Natural killer cell (primary cell): ENCODE results near the gene HUS1B. TPM values are rescaled to one million over a fixed set of nuclear protein-coding genes. Genes with fewer than 3 reads are reported as not detected.

Experiments used
- ATAC-seq, 3 donors: fragments of 150-1000 bp in 2 of 3; fragments of 200-7000 bp in 1 of 3; cut with Tn5 transposase; 1 replicate in 1 of 3; 2 replicates in 2 of 3; pipeline ENCODE4 v1.10.0; 2021; ENCODE audit warnings: mild to moderate bottlenecking in 2 of 3, moderate library complexity in 2 of 3
- DNase-seq, 2 donors: peaks; one replicate each; pipeline versions ENCODE4 v3.0.0 to v3.0.0-alpha.2; 2013 to 2021; ENCODE audit warnings: mixed read lengths in 1 of 2
- H3K27ac ChIP-seq: one replicate; pipeline ENCODE4 v1.5.1; 2013; ENCODE audit warnings: mild to moderate bottlenecking, low read length
- H3K27me3 ChIP-seq: one replicate; pipeline ENCODE4 v1.6.1; 2013; ENCODE audit warnings: low read length; ENCODE audit not compliant: control insufficient read depth, insufficient read depth
- H3K36me3 ChIP-seq: one replicate; pipeline ENCODE4 v1.6.1; 2013; ENCODE audit warnings: low read length; ENCODE audit not compliant: control insufficient read depth, insufficient read depth
- H3K4me1 ChIP-seq: one replicate; pipeline ENCODE4 v1.6.1; 2013; ENCODE audit warnings: low read length; ENCODE audit not compliant: control insufficient read depth, insufficient read depth
- H3K4me3 ChIP-seq: one replicate; pipeline ENCODE4 v1.5.1; 2013; ENCODE audit warnings: low read length
- H3K9me3 ChIP-seq: one replicate; pipeline ENCODE4 v1.6.1; 2013; ENCODE audit warnings: low read length; ENCODE audit not compliant: control insufficient read depth, insufficient read depth
- H3K27ac Mint-ChIP-seq, 2 donors: one replicate each; pipeline ENCODE4 v1.8.0; 2022; ENCODE audit warnings: mild to moderate bottlenecking in 2 of 2, mixed read lengths in 2 of 2, moderate library complexity in 1 of 2
- H3K27me3 Mint-ChIP-seq, 2 donors: one replicate each; pipeline ENCODE4 v1.8.0; 2022; ENCODE audit warnings: low read depth in 2 of 2, mixed read lengths in 2 of 2
- H3K36me3 Mint-ChIP-seq: one replicate; pipeline ENCODE4 v1.8.0; 2022; ENCODE audit warnings: mixed read lengths
- H3K4me1 Mint-ChIP-seq, 2 donors: one replicate each; pipeline ENCODE4 v1.8.0; 2022; ENCODE audit warnings: mixed read lengths in 2 of 2
- H3K4me3 Mint-ChIP-seq: one replicate; pipeline ENCODE4 v1.8.0; 2022; ENCODE audit warnings: mild to moderate bottlenecking, moderate library complexity, mixed read lengths
- H3K9me3 Mint-ChIP-seq, 2 donors: one replicate each; pipeline ENCODE4 v1.8.0; 2022; ENCODE audit warnings: mixed read lengths in 2 of 2
- WGBS: methylation state at CpG from one replicate; pipeline ENCODE4 v1.1.7; 2013; ENCODE audit warnings: missing lambda C conversion rate; ENCODE audit not compliant: insufficient coverage; 5-methylcytosine and 5-hydroxymethylcytosine counted together
- intact Hi-C: fragments of 100-400 bp; cut with micrococcal nuclease; formaldehyde crosslinking; loops from one replicate; pipeline ENCODE4 v1.14.2; 2022
- total RNA-seq, 4 donors: library from RNA; stranded (reverse); fragments of 120-200 nt in 1 of 4; gene quantifications; one replicate each; pipeline versions ENCODE4 v1.2.3 to v1.2.4, GENCODE V29; 2013 to 2022
- TF ChIP-seq, protein P1 (sequence below): fragments of 200-600 bp; IDR thresholded peaks from one replicate; pipeline ENCODE4 v1.8.0; 2022; ENCODE audit warnings: antibody characterized with exemption

Gene HUS1B
- total RNA-seq, 3 donors from 2014 or later (not counting 1 experiment from before 2014, with no cell fraction given) = 1.5 to 3.4 (median 2.8) TPM

GRCh38 chr6:686497-686896 is 29.6 kb upstream of the HUS1B start:
- DNase-seq (no peak), ATAC-seq (no peak)
- WGBS = 97% methylated on average over 2 of the region's 3 CpGs
- TF ChIP-seq, protein P1, sequence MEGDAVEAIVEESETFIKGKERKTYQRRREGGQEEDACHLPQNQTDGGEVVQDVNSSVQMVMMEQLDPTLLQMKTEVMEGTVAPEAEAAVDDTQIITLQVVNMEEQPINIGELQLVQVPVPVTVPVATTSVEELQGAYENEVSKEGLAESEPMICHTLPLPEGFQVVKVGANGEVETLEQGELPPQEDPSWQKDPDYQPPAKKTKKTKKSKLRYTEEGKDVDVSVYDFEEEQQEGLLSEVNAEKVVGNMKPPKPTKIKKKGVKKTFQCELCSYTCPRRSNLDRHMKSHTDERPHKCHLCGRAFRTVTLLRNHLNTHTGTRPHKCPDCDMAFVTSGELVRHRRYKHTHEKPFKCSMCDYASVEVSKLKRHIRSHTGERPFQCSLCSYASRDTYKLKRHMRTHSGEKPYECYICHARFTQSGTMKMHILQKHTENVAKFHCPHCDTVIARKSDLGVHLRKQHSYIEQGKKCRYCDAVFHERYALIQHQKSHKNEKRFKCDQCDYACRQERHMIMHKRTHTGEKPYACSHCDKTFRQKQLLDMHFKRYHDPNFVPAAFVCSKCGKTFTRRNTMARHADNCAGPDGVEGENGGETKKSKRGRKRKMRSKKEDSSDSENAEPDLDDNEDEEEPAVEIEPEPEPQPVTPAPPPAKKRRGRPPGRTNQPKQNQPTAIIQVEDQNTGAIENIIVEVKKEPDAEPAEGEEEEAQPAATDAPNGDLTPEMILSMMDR = no peak
- Mint-ChIP-seq H3K36me3 (no peaks in the 10 kb centered on the region), H3K4me3 (no peak overlapping the region), H3K27ac (no peak overlapping the region), H3K27me3 (no peaks in the 10 kb centered on the region), H3K4me1 (peaks cover 41 to 47% of the 10 kb centered on the region in 2 donors), H3K9me3 (no peaks in the 10 kb centered on the region)
- intact Hi-C loops = no loop called here
- Histone ChIP-seq H3K4me1 (peaks cover 14% of the 10 kb centered on the region), H3K27me3 (no peaks in the 10 kb centered on the region), H3K9me3 (no peaks in the 10 kb centered on the region), H3K36me3 (peaks cover 15% of the 10 kb centered on the region), H3K4me3 (no peak overlapping the region), H3K27ac (no peak overlapping the region)

DNA sequence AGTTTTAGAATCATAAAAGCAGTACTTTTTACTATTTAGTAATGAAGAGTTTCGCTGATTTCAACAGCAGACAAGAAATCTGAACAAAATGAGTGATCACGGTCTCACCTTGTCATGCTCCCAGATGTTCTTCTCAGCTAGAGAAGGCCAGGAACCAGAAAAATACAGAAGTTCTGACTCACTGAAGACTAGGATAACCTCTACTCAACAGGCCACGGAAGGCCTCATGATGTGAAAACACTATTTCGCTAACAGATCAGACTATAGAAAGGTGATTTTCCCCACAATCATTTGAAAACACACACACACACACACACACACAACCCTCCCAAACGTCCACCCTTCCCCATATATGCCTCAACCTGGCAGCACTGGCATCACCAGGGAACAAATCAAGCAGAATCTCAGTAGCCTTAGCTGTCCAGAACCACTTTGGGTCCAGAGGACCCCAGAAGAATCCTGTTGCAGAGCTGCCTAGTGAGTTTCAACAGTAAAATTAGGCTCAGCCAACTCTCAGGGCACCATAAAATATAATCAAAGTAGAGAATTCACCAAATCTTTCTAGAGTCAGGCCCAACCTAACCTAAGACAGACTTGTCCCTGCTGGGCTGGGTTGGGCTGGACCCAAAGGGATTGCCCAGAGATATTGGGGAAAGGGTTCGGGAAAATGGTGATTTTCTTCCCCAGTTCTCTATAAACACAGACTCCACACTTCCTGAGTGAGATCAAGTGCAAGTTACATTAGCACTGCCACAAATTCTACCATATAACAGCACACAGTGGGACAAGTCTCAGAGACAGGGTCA is 28.1 kb upstream of the HUS1B start:
- no peak overlapping the region for H3K4me3 ChIP-seq
- Mint-ChIP-seq H3K4me1 (peaks cover 38 to 47% of the 10 kb centered on the region in 2 donors), H3K27ac (peak overlapping the region; percentile 33 to 50), H3K4me3 (no peak overlapping the region), H3K27me3 (no peaks in the 10 kb centered on the region), H3K9me3 (no peaks in the 10 kb centered on the region), H3K36me3 (no peaks in the 10 kb centered on the region)
- DNase-seq (no peak), ATAC-seq (peak in 1 of 3 donors; percentile 24)
- intact Hi-C loops = no loop called here
- peaks cover 10% of the 10 kb centered on the region for H3K4me1 ChIP-seq
- H3K36me3 ChIP-seq = peaks cover 13% of the 10 kb centered on the region
- no peaks in the 10 kb centered on the region for H3K9me3 ChIP-seq
- H3K27ac ChIP-seq = no peak overlapping the region
- 73% methylated on average over 6 of the region's 6 CpGs for WGBS
- no peaks in the 10 kb centered on the region for H3K27me3 ChIP-seq
- TF ChIP-seq, protein P1 = no peak

- TF ChIP-seq, protein P1 = no peak
- H3K4me1 ChIP-seq = peaks cover 10% of the 10 kb centered on the region
- H3K27me3 ChIP-seq = no peaks in the 10 kb centered on the region
- Mint-ChIP-seq H3K27ac (peak overlapping the region; percentile 26 to 81), H3K36me3 (no peaks in the 10 kb centered on the region), H3K4me3 (peak overlapping the region; percentile 43), H3K9me3 (no peaks in the 10 kb centered on the region), H3K27me3 (no peaks in the 10 kb centered on the region), H3K4me1 (peaks cover 38 to 56% of the 10 kb centered on the region in 2 donors)
- 77% methylated on average over 15 of the region's 15 CpGs for WGBS
- intact Hi-C loops = no loop called here
- ATAC-seq = peak in 2 of 3 donors; percentile 12 to 42
- H3K4me3 ChIP-seq = no peak overlapping the region
- H3K36me3 ChIP-seq = peaks cover 12% of the 10 kb centered on the region
- H3K27ac ChIP-seq = no peak overlapping the region
- DNase-seq = no peak
- no peaks in the 10 kb centered on the region for H3K9me3 ChIP-seq
Measured at GRCh38 chr6:683742-684440, 27.0 kb upstream of the HUS1B start.
